Eye (tissue), 1 donor: ENCODE measurements around the gene SCGB2A2.

Experiments
- DNase-seq: peaks from one replicate; pipeline ENCODE4 v3.0.0-alpha.2; 2015

Gene SCGB2A2

GRCh38 chr11:62269654-62270278 is at the start of gene SCGB2A2:
Gene SCGB2A2 (plus strand): TSS chr11:62270158. CDS start chr11:62270217, 59 bp downstream.
- no peak for DNase-seq

- DNase-seq, result no peak
These were observed 48.5 kb upstream of the SCGB2A2 start for GRCh38 chr11:62221498-62221897.

DNA sequence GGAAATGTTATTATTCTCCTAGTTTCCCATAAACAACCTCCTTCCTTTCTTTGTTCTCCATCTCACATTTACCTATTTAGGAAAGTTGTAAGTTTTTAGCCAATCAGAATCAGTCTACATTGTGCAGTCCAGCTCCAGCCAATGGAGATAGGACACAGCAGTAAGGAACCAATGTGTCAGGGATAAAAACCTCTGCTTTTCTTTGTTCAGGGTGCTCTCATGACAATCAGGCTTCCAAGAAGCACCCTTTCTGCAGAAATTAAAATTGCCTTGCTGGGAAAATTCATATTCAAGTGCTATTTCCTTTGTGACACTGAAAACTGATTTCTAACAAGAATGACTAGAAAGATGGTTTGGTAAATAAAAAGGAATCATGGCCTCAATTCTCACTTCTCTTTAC is 46.9 kb upstream of the SCGB2A2 start:
- no peak for DNase-seq

GRCh38 chr11:62233730-62234129 is 36.2 kb upstream of the SCGB2A2 start:
- no peak for DNase-seq

DNA sequence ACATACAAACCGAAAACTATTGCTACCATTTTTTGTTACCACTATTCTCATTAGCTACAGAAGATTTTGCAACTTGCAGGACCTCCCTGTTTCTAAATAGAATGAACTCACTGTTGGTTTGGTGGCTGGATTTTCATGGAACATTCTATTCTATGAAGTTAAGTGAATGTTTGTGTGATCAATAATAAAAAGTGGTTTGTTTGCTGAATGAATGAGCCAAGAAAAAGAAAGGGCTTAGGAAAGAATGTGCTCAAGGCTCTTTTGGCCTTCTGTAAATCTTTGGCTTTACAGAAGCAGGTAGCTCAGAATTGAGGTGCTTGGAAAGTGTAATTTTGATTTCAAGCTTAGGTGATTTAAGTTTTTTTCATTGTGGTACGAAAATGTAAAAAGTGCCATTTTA is 33.8 kb upstream of the SCGB2A2 start:
- no peak for DNase-seq

- DNase-seq, result no peak
These were observed 32.5 kb upstream of the SCGB2A2 start for GRCh38 chr11:62237499-62237898.

DNA sequence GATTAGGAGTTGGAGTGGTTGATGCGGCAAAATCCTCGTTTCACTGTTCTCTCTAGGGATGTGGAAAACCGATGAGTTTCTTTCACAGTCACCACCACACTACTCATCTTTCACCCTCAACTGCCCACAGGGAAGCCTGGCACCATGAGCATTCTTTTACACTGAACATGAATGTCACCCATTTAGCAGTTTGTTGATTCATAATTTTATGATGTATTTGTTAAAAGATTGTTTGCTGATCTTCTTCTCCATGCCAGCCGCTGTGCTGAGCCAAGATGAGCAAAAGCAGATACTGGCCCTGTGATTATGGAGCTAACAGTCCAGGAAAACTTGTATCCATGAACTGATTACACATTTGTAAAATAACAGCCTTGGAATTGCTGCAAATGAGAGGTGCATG is 31.8 kb upstream of the SCGB2A2 start:
- DNase-seq, result no peak

DNA sequence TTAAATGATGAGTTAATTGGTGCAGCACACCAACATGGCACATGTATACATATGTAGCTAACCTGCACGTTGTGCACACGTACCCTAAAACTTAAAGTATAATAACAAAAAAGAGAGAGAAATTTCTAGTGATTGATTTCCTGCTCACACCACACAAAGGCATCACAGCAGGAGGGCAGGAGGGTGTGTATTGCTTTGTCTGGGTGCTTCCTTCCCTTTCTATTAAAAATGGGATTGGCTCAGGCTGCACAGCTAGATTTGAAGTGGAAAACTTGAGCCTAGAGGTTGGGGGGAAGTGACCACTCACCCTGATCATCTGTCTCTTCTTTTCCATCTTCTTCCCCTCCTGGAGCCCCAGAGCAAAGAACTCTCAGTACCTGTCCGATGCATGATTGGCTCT is 28.9 kb upstream of the SCGB2A2 start:
- no peak for DNase-seq

DNA sequence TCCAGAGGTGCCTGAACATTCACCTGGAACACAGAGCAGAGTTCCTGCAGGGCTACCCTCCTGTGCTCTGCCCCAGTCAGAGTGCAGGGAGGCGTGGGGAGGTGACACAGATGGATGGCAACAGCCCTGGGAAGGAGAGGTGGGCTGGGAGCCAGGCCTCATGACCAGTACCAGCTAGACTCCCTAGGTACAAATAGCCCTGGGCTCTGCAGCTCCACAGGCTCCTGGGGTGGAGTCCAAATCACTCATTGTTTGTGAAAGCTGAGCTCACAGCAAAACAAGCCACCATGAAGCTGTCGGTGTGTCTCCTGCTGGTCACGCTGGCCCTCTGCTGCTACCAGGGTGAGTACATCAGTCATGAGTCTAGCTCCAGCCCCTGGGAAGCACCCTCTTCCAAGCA is 27.9 kb upstream of the SCGB2A2 start, which contains the start of gene SCGB1D2:
SCGB1D2 (plus strand) TSS at position 219 of the 400 bp plus-strand sequence; CDS start at position 288, 69 bp downstream.
- no peak for DNase-seq

DNA sequence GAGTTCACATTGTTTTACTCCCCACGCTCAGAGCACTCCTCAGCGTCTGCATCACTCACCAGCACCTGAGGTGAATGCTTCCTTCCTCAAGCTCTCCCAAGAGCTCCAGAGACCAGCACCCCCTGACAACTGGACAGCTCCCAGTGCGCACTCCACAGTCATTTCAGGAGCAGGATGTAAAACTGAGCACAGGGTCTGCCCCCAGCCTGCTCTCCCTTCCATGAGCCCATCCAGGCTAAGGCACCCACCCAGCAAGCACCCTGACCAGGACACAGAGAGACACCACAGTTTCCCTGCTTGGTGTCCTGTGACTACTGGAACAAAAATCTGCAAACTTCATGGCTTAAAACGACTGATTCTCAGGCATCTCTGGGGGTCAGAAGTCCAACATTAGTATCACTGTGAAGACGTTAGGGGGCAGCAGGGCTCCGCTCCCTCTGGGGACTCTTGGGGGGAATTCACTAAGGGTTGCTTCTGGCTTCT is 24.6 kb upstream of the SCGB2A2 start:
- DNase-seq, result peak; percentile 62

DNA sequence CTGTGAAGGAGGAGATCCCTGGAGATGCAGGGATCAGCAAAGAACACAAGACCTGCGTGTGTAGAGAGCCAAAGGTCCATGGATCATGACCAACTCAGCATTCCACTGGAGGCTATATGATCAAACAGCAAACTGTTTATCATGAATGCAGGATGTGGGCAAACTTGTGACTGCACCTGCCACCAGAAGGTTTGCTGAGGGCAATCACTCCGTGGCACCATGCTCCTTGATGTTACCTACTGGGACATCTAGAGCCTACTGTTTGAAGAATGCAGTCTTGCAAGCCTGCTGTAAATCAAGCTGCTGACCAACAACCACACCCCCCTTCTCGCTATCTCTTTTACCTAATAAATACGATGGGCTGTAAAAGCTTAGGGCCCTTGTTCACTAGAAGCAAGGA is 18.3 kb upstream of the SCGB2A2 start:
- no peak for DNase-seq

DNA sequence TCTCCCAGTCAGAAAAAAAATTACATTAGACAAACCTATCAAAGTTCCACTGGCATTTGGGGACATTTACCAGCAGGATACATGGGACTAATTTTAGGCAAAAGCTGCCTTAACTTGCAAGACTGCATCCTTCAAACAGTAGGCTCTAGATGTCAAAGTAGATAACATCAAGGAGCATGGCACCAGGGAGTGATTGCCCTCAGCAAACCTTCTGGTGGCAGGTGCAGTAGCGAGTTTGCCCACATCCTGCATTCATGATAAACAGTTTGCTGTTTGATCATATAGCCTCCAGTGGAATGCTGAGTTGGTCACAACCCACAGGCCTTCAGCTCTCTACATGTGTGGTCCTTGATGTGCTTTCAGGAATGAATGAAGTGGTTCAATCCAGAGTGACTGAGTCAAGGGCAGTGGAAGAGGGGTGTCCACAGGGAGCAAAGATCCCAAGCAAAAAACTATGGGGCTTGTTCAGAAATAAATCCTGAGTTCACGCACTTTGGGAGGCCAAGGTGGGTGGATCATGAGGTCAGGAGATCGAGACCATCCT is 15.9 kb upstream of the SCGB2A2 start:
- DNase-seq, result no peak

- no peak for DNase-seq
These were observed 13.7 kb upstream of the SCGB2A2 start for GRCh38 chr11:62256281-62256680.

DNA sequence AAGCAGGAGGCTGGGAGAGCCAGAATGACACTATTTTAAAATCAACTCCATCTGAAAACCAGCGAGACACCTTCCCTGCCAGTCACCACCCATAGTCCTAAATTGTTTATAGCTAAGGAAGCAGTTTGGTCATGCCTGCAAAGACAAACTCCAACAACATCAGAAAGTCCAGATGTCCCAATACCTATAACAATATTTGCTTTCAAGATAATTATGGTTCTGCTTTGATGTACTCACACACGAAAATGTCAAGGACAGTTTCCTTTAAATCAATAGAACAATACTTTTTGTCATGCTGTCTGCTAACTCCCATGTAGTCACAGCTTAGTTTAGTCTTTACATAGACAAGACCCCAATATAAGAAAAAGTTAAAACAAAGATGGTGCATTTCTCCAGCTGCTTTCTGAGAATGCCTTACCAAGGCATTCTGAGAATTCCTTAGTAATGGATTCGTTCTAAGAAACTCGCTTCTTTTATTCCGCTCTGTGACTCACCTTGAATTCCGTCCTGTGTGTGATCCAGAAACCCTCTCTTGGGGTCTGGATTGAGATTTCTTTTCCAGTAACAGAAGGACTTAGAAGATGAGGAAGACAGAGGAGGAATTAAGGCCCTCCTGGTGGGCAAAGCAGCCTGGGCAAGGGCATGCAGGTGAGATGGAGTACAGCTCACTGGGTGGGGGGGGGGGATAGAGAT is 9.6 kb upstream of the SCGB2A2 start:
- DNase-seq, result no peak

- DNase-seq, result no peak
These were observed 6.0 kb upstream of the SCGB2A2 start for GRCh38 chr11:62264004-62264403.

- DNase-seq, result no peak
These were observed 3.4 kb upstream of the SCGB2A2 start for GRCh38 chr11:62266558-62266957.

- DNase-seq, result no peak
These were observed 2.9 kb upstream of the SCGB2A2 start for GRCh38 chr11:62267050-62267449.

- DNase-seq, result no peak
These were observed 2.4 kb upstream of the SCGB2A2 start for GRCh38 chr11:62267576-62267975.

GRCh38 chr11:62273284-62273683 is 3.3 kb downstream of the SCGB2A2 start:
- no peak for DNase-seq

DNA sequence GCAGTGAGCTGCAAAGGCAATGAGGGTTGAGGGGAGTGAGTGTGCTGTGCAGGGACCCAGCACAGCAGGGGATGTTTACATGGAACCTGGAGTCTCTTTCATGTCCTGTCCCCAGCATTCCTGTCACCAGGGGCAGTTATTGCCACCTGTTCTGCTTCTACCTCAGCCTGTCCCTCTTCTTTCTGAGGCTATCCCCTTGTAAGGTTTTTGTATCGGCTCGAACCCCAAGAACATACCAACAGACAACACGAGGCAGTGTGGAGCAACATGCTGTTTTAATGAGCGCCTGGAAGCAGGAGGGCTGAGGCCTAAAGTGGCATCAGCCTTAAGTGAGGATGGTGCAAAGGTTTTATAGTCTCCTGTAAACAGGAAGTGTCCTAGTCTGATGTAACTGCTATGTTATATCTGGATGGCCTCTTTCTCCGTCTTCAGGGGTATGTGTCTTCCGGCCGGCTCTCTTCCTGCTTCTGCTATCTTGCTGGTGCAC is 3.9 kb downstream of the SCGB2A2 start:
- DNase-seq, result no peak

- no peak for DNase-seq
These were observed 10.5 kb downstream of the SCGB2A2 start for GRCh38 chr11:62280452-62280851.

- peak; percentile 52 for DNase-seq
These were observed 25.5 kb downstream of the SCGB2A2 start for GRCh38 chr11:62295504-62295903.

DNA sequence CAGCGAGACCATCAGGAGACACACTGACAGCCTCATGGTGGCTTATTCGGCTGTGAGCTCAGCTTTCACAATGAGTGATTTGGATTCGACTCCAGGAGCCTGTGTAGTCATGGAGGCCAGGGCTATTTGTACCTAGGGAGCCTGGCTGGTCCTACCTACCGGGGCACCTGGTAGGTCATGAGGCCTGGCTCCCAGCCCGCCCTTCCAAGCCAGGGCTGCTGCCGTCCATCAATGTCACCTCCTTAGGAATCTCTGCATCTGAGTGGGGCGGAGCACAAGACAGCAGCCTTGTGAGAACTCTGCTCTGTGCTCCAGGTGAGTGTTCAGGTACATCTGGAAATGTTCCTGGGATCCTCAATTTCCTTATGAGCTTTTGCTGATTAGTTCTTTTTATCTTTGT is 29.0 kb downstream of the SCGB2A2 start, which contains the start of gene SCGB1D4:
SCGB1D4 (minus strand) TSS at position 101 of the 400 bp plus-strand sequence; CDS start at position 36, 65 bp downstream.
- no peak for DNase-seq

GRCh38 chr11:62306227-62306626 is 36.3 kb downstream of the SCGB2A2 start:
- no peak for DNase-seq
